GM19324 (cell line): Measurements from ENCODE around the gene PPFIBP1.
"Not testable (repeated sequence)": the region's sequence is repeated elsewhere in the genome, so short reads cannot be mapped to it uniquely, and the experiment has no call there.

Source experiments
- ATAC-seq: cut with Tn5 transposase; IDR thresholded peaks from one replicate; pipeline ENCODE4 v1.9.1; 2021; ENCODE audit warnings: mild to moderate bottlenecking, moderate library complexity; ENCODE audit not compliant: unreplicated experiment, low FRiP score

PPFIBP1 gene

DNA sequence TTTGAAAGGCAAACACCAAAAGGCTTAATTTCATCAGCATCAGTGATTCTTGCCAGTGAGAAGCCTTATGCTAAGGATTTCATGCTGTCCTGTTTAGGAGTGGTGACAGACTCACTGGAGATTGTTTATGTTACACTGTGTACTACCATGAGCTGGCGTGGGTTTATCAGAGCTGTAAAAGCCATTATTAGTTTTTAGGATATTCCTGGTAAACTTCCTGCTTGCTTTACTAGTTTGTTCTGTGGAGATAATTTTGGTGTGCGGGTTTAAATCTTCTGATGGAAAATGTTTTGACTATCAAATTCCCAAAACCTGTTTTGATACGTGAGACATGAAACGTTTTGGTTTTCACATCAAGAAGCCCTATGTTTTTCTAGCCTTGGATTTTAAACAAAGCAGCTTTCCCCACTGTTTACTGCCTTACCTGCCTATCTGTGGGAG is 15.2 kb downstream of the PPFIBP1 start:
- no peak for ATAC-seq

DNA sequence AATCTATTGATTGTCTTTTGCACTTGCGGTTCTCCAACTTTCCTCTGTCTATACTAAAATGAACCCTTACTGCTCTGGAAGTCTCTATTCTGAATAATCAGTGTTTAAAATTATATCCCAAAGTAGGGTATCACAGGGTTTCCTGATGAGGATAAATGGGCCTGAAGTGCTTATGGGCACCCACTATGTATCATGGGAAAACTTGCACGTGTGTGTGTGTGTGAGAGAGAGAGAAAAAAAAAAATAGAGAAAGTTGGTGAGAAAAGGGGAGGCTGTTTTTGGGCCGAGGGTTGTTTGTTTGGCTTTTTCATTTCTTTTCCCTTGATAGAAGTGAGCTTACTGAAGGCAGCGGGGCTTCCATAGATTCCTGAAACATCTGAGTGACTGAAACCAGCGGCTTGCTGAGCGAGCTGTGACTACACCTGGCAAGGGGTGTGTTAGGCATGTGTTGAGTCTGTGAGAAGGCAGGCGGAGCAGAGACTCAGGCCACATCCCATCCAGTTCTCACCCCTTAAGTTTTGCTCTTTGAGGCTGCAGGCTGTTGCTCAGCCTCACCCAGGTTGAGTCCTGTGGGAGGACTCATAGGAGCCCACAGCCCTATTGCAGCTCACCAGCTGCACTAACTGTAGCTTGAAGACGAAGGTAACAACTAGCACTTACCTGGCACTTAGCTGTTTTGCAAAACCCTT is 17.2 kb downstream of the PPFIBP1 start:
- no peak for ATAC-seq

DNA sequence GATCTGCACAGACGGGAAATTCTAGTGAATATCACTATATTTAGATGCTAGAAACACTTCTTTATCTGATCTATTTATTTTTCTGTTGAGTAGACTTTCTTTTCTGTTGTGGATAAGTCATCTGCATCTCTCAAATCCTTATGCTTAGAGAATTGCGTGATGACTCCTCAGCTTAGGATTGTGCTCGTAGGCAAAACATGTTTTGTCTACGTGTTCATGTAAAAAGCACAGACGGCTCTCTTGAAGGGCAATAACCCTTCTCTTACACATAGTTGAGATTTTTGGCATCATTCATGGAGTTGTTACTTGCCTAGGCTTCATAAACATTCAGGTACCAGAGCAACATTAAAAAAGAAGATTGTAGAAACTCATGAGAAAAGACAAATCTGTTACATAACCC is 18.6 kb downstream of the PPFIBP1 start:
- ATAC-seq, result no peak

DNA sequence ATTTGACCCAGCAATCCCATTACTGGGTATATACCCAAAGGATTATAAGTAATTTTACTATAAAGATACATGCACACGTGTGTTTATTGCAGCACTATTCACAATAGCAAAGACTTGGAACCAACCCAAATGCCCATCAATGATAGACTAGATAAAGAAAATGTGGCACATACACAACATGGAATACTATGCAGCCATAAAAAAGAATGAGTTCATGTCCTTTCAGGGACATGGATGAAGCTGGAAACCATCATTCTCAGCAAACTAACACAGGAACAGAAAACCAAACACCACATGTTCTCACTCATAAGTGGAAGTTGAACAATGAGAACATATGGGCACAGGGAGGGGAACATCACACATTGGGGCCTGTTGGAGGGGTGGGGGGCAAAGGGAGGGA is 20.9 kb downstream of the PPFIBP1 start:
- ATAC-seq, result not testable (repeated sequence)

DNA sequence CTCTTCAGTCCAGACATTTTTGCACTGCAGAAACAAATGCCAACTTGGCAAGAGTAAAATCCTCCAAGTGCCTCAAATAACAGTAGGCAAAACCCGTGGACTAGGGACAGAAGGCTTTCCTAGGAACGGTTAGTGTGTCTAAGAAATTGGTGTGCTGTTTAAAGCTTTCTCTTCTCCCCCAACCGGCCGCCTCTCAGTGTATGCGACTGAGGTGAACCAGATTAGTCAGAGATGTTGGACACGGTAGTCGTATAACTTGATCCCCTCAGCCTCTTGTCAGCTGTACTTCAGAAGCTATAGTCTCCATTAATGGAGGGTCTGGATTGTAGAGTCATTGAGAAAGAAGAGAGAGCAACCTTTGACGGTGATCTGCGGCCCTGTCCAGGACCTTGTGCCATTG is 21.7 kb downstream of the PPFIBP1 start:
- ATAC-seq, result no peak

DNA sequence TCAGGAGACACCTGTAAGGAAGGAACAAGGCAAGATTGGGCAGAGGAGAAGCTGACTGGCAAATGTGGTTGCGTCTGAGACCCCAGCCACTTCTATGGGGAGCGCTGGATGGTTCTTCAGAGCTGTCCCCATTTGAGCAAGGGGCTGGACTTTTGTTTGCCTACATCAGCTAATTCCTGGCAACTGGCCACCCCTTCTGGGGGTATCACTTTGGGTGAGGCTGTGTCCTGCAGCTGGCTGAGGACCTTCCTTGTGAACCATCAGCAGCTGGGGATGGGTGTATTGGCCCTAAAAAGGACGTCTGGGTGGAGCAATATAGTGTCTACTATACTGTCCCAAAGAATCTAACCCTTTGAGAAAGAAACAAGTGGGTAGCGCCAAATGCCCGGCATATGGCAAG is 23.6 kb downstream of the PPFIBP1 start:
- no peak for ATAC-seq

DNA sequence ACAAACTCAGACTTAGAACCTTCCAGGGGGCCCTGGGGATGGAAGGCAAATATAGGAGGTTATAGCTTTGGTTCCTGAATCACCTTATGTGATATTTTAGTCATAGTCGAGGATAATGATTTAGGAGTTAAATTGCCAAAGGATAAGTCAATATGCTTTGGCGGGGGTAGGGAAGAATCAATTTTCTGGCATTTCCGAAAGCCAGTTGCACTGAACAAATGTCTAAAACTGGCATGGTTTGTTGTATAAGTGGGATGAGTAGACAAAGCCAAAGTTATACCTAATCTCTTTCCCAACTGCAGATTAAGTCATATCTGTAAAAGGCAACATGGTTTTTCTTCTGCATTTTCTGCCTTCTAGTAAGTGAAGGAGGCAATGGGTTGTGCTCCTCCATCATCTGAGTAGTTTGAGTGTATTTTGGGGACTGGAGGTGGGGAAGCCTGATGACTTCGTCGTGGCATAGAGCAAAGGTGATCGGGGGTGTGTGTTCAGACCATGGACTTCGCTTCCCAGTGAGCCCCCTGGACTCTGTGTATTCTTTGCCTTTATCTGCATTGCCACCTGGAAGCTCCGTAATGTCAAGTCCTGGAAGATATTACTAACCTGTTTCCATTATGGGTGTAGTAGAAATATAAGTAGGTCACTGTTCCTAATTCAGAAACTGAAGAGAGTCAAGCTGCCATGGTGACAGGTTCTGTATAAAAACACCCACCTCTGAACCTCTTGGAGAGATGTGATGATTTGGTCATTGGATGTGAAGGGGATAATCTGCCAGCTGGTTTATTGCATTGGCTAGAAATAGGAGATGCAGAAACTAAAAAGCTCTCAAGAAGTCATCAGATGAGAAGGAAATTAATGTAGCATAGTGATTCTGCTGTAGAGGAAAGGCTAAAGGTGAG is 24.5 kb downstream of the PPFIBP1 start:
- no peak for ATAC-seq

DNA sequence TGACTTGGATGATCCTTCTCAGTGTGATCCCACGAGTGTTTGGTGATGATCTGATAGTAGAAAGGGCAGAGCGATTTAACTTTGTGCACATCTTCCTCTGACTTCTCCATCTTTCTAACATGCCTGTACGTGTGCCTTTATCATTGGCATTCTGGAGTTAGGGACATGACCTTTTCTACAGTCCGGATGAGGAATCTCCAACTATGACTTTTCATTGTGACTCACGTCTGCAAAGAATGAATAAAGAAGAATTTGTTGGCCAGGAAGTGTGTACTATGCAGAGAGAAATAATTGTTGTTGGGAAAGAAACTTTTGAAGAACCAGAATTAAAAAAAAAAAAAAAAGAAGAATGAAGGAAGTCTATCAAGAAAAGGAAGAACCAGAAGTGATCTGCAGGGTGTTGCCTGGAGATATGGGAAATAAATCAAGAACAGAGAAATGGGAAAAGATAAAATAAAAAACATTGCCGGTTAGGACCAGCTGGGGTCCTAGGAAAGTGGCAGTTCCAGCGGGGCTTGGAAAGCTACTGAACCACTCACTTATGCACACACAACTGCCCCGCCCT is 25.3 kb downstream of the PPFIBP1 start:
- ATAC-seq, result no peak

DNA sequence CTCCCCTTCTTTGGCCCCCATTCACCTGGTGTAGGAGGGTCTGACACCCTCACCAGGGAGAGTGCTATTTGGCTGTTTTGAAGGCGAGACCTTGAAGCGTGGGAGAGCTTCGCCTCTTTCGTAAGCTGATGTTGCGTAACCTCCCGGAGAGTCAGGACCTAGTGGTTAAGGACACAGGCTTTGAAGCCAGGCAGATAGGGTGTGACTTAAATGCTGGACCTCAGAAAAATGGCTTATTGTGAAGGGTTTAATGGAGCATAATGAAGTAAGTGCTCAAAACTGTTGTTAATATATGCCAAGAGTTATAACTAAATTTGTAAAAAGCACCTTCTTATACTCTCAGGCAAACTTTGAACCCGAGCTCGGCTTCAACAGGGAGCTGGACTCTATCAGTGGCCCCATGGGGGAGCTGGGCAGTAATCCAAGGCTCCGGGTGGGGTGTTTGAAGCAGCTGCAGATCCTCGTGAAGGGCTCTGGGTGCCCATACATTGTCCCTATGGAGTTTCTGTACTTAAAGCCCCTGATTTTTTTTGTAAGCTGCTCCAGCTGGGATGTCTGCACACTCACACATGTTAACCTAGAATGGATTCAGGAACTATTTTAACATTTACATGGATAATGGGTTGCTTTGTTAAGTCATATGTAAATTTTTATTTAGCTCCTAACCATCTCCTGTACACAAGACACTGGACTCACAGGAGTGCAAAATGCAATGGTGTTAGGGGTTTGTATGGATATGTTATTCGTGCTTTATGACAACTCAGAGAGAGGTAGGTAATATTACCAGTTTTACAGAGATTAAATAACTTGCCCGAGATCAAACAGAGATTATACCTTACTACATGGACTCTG is 26.0 kb downstream of the PPFIBP1 start:
- ATAC-seq, result no peak

DNA sequence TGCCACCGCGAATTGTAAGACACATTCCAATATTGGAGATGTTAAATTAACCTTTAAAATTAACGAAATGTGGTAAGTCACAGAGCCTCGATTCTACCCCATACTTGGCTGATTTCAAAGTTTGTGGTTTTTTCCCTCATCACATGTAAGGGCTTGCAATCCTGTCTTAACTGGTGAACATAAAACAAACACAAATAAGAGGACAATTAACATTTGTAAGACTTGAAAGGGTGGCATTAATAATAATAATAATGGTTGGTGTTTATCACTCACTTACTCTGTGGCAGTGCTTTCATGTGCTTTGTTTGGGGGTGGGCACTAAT is 26.6 kb downstream of the PPFIBP1 start:
- no peak for ATAC-seq

DNA sequence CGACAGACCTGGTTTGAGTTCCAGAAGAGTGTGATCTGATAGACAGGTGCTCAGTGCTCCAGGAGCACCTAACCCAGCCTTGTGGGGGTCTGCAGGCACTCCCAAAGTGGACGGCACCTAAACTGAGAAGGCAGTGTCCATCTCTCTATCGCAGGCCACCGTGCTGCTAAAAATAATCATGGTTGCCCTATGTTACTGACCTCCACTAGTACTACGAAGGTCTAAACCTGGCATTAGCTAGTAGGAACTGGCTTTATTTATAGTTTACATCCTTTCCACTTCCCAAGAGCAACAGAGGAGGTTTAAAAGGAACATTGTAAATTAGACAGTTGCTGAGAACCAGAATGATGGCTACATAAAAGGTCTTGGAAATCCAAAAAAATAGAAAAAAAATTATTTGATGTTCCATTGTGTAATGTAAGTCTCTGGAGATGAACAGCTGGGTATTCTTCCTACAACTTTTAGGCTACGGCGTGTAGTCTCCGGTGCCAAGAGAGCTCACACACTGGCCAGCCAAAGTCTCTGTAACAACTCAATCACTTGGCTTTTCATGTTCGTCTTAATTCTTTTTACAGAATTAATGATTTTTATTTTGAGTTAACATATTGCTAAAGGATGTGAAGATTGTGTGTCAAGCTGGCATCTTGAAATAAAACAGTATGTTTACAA is 27.3 kb downstream of the PPFIBP1 start:
- ATAC-seq, result no peak

DNA sequence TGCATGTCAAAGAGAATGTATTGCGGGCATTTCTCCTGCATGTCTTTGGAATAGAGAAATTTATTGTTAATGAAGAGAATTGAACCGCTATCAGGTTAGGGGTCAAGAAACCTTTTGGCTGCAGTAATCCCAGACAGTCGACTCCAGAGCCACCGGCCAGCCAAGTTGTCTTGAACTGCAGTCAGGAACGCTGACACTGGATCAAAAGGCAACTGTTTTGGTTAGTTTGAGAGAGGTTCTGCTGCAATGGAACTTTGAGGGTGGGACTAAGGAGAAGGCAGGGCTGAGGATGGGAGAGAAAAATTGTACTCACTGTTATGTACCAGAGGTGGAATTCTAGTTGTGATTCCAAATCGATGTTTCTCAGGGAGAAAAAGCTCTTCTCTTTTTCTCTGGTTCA is 28.2 kb downstream of the PPFIBP1 start:
- ATAC-seq, result no peak

DNA sequence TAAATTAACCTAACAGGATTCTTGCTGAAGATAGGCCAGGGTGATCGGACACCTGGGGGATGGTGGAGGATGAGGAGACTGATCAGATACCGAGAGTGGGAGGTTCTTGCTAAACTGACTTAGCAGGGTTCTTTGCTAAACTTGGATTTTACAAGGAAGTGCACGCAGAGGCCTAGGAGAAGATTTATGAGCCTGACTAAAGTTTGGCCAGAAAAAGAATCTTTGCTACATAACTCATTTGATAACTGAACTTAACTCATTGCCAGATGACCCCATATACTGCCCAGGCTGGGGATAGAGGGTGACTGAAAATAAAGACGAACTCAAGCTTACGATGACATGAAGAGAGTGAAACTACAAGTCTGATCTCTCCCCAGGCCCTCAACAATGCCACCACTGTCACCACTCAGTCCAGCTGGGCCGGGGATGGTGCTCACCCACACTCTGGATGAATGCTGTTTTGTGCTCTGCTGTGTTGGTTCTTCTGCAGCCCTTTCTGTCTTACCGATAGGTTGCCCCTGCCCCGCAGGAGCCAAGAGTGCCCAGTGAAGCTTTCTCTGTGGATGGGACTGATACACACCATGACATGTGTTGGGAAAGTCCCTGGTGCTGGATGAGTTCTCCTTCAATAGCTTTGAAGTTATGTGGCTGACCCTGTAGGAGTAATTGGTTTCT is 29.0 kb downstream of the PPFIBP1 start:
- no peak for ATAC-seq

DNA sequence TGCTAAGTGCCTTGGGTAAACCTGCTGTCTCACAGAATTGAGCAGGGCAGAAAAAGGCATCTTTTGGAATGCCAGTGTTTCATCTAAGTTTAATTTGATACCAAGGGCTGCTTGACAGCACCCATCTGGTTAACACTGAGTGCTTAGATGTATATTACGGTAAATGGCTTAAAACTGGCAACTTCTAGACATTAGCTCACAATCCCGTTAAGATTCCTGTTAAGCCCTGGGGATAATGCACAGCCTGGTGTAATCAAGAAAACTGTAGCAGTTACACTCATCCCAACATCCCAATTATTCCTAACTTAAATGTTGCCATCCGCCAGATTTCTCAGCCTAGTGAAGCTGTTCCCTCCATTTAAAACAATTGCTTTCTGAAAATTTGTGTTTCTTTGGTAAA is 29.9 kb downstream of the PPFIBP1 start:
- no peak for ATAC-seq

DNA sequence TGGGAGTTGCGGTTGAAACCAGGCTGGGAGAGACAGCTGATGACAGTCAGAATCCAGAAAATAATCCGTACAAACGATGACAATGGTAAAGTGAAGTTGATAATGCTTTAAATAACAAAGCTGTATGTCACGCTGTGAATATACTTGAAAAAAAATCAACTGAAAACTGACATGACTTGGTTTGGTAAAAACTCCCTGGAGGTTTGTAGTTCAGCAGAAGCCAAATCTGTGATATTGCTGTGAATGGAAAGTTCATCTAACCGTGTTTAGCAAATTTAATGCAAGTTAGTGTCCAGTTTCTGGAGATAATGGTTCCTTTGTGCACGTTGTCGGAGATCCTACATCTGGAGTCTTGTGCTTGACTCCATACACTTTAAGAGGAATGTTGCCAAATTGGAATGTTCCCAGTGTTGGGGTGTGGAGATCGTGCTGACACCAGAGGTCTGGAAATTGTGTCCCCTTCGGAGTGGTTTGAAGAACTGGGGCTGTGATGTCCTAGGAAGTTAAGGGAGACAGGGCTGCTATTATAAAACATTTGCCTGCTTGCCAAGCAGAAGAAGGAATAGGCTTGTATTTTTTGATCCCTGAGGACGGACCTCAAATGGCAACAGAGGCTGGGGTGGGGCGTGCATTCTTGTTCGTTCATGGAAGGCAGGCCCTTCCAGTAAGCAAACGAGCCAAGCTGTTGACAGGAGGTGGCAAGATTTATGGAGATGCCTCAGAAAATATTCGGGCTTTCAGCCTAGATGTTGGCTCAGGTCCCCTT is 30.6 kb downstream of the PPFIBP1 start:
- ATAC-seq, result no peak

DNA sequence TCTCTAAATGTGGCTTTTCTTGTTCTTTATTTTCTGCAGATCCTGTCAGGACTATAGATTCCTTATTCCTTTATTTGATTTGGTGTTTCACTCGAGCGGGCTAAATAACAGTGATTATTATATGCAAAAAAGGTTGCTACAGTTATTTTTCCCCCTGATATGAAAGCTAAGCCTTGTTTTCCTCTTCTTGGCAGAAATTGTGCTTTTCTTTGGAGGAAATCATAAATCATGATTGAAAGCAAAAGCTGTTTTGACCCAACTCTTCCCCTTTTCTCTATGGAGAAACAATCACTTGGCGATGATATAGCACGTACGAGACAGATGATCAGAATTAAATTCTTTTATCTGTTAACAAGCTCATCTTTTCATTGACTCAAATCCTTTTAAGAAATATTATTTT is 31.4 kb downstream of the PPFIBP1 start:
- ATAC-seq, result no peak

DNA sequence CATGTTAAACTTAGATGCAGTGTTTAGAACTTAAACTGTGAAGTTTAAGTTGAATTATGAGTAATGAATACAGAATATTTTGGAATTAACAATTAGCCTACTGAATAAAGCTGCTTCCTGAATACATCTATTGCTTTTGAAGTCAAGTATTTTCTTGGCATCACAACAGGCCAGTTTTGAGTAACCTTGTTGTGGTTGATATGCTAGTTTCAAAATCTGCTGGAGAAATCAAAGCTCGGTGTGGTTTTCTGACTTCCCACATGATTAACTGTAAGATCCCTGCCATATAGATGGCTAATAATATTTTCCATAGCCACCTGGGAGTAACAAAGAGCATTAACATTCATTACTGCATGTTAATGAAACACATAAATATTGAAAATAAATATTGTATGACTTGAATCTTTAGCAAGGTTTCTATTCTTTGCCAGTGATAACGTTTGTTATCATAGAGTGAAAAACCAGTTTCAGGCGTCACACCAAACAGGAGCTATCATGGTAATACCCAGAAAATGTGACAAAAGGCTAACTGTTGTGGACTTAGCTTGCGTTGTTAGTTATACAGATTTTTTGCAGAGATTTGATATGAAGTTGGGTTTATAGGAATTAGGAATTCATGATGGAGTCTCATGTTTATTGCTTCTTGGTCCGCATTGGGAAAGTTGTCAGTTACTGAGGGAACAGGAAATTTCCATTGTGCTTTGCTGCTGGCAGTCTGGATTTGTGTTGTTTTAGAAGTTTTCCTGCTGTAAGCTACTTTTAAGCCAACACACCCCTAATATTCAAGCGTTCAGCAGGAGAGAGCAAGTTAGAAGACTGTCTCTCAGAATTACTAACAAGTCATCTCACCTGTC is 32.1 kb downstream of the PPFIBP1 start:
- ATAC-seq, result no peak

DNA sequence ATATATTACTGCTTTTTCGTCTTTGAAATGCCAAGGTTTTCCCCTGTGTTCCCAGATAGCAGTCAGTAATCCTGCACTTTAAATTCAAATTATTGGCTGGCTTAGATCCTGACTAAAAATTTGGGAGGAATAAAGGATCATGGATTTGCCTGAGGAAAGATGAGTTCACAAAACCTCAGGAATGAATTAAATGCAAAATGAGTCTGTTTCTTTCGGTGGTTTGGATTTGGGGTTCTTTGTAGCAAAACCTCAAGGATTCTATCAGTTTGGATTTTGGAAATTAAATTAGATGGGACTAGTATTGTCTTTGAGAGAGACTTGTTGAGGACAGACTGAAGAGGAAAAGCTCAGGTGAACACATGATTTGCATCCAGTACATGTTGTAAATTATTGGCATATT is 36.1 kb downstream of the PPFIBP1 start:
- ATAC-seq, result no peak
